ENCODE results near the gene DYNLRB2. TPM values are rescaled to one million over a fixed set of nuclear protein-coding genes. Genes with fewer than 3 reads are reported as not detected.

The DYNLRB2 gene
- polyA plus RNA-seq, 5 donors, result 5.2 to 8.3 (median 6.3) TPM

DNA sequence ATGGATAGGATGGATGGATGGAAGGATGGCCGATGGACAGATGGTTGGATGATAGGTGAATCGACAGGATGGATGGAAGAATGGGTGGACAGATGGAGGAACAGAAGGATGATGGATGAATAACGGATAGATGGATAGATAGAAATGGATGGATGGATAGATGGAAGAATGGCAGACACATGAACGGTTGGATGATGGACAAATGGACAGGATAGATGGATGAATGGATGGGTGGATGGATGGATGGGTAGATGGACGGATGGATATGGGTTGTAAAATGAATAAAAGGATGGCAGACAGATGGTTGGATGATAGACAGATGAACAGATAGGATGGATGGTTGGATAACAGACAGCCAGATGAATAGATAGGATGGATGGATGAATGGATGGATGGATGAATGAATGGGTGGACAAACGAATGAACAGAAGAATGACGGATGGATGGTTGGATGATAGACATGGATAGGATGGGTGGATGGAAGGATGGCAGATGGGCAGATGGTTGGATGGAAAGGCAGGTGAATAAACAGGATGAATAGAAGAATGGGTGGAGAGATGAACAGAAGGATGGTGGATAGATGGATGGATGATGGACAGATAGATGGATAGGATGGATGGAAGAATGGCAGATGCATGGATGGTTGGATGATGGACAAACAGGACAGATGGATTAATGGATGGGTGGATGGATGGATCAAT is 55.9 kb downstream of the DYNLRB2 start:
- no peak for DNase-seq

DNA sequence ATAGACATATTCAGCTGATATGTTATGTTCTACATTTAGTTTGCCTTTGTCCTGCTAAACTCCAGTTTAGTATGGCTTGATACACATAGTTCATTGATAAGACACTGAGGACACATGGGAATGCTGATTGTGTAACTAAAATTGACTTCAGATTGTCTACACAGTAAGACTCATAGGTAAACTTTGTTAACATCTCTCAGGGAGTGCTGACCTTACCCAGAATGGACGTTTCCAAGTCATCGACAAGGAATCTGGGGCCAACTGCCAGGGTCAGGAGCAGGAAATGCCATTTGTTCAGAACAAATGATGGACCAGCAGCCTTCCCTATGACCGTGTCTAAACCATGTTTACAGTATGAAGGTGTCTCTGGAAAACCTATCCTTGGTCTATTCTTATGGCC is 58.7 kb downstream of the DYNLRB2 start:
- no peak for DNase-seq

Measured in right lung (tissue), 5 donors.